ENCODE data around the gene ADPRHL1. TPM values are rescaled to one million over a fixed set of nuclear protein-coding genes. Genes with fewer than 3 reads are reported as not detected.

ADPRHL1 gene
- total RNA-seq, 1 experiment from 2014 or later = 3.3 TPM

GRCh38 chr13:113408562-113408961 lies 44.7 kb downstream of the ADPRHL1 start:
- DNase-seq (ENCODE audit: low spot score) = no peak
- in situ Hi-C loops (cut with HindIII; ENCODE audit: low sequenced_read_pairs) = no loop called here

DNA sequence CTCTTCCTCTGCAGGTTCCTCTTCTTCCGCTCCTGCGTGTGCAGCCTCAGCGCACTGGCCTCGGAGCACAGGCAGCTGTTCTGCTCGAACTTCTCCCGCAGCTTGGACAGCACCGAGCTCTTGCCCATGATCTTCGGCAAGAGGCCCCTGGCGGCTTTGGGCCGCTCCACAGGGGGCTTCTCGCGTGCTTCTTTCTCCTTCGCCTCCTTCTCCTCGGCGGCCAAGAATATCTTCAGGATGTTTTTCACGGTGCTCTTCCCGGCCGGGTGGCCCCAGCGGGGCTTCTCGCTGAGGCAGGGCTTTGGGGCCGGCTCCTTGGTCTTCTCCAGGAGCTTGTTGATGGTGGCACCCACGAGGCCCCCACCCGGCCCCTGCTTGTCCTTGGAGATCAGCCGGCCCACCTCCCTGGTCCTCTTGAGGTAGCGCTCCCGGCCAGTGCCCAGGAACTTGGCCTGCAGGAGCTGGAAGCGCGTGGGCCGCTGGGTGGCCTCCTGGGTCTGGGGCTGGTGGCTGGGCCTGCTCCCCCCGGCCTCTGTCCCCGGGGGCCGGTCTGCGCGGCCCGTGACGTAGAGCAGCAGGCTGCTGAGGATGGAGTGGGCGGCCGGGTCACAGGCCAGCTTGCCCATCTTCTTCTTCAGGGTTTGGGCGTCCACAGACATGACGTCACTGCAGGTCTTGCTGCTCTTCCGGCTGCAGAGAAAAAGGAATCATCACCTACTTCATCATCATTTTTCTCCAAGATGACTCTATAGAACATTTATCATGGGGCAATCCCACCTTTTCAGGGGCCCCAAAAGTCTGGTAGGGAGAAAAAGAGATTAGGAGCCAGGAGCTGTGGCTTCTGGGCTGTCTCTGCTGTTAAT lies 45.5 kb downstream of the ADPRHL1 start:
- in situ Hi-C loops (cut with HindIII; ENCODE audit: low sequenced_read_pairs) = no loop called here
- DNase-seq (ENCODE audit: low spot score) = no peak

GRCh38 chr13:113407103-113407530 lies 46.2 kb downstream of the ADPRHL1 start:
- no peak for DNase-seq (ENCODE audit: low spot score)
- in situ Hi-C loops (cut with HindIII; ENCODE audit: low sequenced_read_pairs) = no loop called here

DNA sequence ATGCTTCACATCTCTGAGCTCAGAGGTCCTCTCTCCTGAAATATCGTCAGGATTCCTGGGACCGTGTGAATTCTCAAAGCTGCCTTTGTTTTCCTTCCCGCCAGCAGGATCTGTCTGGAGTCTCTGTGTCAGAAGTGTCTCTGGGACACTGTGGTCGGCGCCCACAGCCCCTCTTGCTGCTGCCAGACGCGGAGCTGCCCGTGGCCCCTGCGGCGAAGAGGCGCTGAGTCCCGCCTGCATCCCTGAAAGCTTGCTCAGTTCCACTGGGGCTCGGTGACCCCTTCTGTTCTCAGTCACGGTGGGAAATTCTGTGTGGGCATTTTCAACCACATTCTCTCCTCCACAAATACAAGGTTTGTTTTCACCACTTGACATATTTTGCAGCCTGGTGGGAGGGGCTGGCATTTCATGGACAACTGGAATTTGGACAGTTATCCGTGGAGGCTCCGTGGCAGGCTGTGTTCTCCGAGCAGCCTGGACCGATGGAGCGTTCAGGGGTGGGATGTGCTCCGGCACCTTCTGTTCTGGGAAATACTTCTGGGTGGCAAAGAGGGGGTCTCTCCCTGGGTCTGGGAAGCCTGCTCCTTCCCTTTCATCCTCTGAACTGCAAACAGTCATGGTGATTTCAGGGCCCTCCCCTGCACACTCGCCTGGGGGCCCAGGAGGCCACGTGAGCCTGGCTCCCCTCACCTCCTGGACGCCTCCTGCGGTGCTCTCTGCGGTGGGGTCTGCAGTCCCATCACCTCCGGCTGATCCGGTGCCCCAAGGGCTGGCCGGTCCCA lies 46.8 kb downstream of the ADPRHL1 start:
- in situ Hi-C loops (cut with HindIII; ENCODE audit: low sequenced_read_pairs) = no loop called here
- DNase-seq (ENCODE audit: low spot score) = no peak

- in situ Hi-C loops (cut with HindIII; ENCODE audit: low sequenced_read_pairs) = no loop called here
- DNase-seq (ENCODE audit: low spot score) = no peak
These were observed 47.6 kb downstream of the ADPRHL1 start for GRCh38 chr13:113405481-113406300.

GRCh38 chr13:113404723-113405471 lies 48.4 kb downstream of the ADPRHL1 start:
- in situ Hi-C loops (cut with HindIII; ENCODE audit: low sequenced_read_pairs) = no loop called here
- no peak for DNase-seq (ENCODE audit: low spot score)

DNA sequence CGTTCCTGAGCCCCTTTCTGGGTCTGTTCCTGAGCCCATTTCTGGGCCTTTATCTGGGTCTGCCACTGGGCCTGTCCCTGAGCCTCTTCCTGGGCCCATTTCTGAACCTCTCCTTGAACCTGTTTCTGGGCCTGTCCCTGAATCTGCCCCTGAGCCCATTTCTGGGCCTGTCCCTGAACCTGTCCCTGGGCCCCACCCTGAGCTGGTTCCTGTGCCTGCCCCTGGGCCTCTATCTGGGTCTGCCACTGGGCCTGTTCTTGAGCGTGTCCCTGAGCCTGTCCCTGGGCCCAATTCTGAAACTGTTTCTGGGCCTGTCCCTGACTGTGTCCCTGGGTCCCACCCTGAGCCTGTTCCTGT lies 48.9 kb downstream of the ADPRHL1 start:
- no peak for DNase-seq (ENCODE audit: low spot score)
- in situ Hi-C loops (cut with HindIII; ENCODE audit: low sequenced_read_pairs) = no loop called here

DNA sequence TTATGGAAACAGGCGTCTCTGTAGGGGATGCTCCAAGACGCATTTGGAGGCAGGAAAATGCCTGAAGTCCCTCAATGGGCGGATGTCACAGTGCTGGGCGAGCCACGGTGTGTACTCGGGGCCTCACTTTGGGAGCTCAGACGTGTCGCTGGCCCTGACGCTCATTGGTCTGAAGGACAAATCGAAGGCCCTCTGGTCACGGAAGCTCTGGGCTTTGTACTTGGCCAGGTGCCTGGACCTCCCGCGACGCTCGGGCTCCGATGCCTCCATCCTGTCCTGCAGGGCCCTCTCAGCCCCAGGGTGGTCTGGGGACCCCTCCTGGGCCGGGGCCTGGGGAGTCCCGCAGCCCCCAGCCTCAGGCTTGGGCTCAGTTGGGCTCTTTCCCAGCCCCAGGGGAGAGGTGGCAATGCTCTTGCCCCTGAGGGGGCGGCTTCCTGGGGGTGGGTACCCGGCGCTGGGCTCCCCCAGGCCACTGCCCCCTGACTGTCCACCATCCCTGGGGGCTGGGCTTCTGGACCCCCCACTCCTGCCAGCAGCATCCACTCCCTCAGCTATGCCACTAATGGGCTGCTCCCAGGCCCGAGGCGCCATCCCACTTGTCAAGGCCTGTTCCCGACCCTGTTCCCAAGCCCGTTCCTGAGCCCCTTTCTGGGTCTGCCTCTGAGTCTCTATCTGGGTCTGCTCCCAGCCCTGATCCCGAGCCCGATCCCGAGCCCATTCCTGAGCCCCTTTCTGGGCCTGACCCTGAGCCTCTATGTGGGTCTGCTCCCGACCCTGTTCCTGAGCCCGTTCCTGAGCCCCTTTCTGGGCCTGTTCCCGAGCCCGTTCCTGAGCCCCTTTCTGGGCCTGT lies 49.8 kb downstream of the ADPRHL1 start:
- in situ Hi-C loops (cut with HindIII; ENCODE audit: low sequenced_read_pairs) = no loop called here
- DNase-seq (ENCODE audit: low spot score) = no peak

DNA sequence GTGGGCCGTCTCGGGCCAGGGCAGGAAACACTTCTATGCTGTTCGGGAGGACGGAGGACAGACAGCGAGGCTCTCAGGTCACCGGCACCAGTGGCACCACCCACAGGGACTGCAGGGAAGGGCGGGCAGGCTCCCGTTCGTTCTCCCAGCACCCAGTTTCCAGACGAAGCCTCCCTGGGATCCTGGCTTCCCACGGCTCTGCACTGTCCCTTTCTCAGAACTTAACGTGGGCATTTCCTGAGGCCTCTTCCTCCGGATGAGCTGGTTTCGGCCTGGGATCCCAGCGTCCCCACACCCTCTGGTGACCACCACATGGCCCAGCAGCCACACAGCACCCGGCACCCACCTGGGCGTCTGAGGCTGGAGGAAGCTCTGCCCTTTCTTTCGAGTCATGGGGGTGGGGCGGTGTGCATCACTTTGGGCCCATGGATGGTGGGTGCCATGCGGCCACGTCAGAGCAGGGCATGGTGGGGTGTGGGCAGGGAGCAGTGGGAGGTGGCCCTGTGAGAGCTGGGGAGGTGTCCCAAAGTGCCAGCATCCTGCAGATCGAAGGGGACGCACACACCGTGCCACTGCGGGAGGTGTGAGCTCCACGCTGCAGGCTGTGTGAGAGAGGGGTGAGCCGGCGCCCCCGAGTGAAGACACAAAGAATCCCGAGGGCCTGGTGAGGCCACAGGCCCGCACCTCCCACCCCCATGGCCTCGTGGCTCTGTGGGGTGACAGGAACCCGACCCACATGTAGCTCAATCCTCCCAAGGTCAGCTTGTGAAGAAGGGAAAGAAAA lies 50.6 kb downstream of the ADPRHL1 start:
- in situ Hi-C loops (cut with HindIII; ENCODE audit: low sequenced_read_pairs) = no loop called here
- DNase-seq (ENCODE audit: low spot score) = no peak

- in situ Hi-C loops (cut with HindIII; ENCODE audit: low sequenced_read_pairs) = no loop called here
- DNase-seq (ENCODE audit: low spot score) = no peak
These were observed 51.6 kb downstream of the ADPRHL1 start for GRCh38 chr13:113401452-113402415.

GRCh38 chr13:113400621-113401451 lies 52.5 kb downstream of the ADPRHL1 start:
- DNase-seq (ENCODE audit: low spot score) = peak; percentile 95
- in situ Hi-C loops (cut with HindIII; ENCODE audit: low sequenced_read_pairs) = no loop called here

GRCh38 chr13:113399755-113400149 lies 53.5 kb downstream of the ADPRHL1 start:
- in situ Hi-C loops (cut with HindIII; ENCODE audit: low sequenced_read_pairs) = no loop called here
- no peak for DNase-seq (ENCODE audit: low spot score)

DNA sequence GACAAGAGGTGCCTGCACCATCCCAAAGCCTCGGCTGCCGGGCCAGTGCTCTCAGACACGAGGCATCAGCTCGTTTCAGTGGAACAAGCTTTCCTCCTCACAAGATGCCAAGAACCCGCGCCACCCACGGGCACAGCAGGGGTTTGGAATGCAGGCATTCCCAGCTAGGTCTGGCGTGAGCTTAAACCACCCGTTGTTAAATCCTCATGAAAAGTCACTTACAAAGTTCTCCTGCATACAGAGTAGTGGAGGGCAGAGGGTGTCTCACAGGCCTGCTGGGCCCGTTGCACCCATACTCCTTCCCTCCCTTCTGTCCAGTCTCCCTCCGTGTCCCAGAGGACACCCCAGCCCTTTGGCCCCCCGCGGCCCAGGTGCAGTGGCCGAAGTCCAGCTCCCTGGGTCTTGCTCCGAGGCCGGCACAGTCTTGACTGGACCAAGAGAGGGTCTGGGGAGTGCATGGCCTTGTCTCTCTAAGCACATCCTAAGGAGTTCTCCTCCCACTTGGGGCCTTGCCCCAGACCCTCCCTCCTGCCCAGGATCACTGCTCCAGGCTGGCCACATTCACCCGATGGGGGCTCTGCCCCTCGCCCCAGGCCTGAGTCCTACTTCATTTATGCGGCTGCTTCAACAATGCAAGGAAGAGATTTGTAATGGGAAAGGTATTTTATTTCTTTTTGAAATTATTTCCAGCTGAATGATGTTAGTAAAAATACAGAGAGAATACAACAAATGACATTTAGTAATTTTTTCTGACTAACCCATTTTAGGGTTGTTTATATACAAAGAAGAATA lies 54.1 kb downstream of the ADPRHL1 start:
- DNase-seq (ENCODE audit: low spot score) = peak; percentile 33
- in situ Hi-C loops (cut with HindIII; ENCODE audit: low sequenced_read_pairs) = no loop called here

DNA sequence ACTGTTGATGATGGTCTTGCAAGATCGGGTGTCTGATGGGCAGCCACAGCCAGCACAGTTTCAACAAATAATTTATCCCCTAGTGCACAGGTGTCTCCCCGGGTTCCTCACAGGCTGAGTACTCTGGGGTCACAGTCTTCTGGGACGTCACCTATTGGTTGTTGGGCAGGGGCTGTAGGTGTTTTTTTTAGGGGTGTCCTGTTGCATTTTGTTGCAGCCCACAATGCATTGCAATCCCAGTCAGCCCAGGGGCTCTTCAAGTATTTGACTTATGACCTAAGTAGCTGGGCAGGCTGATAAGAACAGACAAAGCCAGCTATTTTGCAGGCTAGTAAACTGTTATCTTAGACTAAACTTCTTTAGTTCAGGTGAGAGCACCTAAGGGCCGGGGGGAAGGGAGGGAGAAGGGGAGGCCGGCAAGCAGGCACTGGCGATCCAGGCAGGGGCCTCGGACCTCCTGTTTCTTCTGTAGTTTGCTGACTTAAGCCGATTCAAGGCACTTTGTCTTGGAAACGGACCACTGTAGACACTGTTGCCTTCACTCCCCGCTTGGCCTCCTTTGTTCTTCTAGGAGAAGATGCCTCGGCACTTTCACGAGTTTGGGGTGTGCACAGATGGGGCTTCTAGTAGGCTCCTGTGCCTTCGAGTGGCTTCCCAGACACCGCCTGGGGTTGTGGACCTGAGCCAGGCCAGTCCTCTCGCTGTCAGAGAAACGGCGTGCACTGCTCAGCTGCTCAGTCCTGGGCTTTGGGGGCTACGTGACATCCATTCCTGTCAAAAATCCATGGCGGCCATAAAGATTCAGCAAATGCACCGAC lies 55.5 kb downstream of the ADPRHL1 start:
- peak; percentile 61 for DNase-seq (ENCODE audit: low spot score)
- in situ Hi-C loops (cut with HindIII; ENCODE audit: low sequenced_read_pairs) = no loop called here

Measured in G401 (cell line).